NCI-H460 (cell line): ENCODE results near the gene NSG1. TPM values are rescaled to one million over a fixed set of nuclear protein-coding genes. Genes with fewer than 3 reads are reported as not detected.
"Not testable (repeated sequence)": the region's sequence is repeated elsewhere in the genome, so short reads cannot be mapped to it uniquely, and the experiment has no call there.

ENCODE experiments used
- DNase-seq: peaks from one replicate; pipeline ENCODE4 v3.0.0-alpha.2; 2016; ENCODE audit warnings: low read depth; ENCODE audit errors: extremely low read depth
- total RNA-seq: library from RNA; depleted of rRNA; stranded (reverse); fragments of >200 nt; shearing (Covaris generic); gene quantifications from 2 replicates; pipeline ENCODE4 v1.2.3, GENCODE V29; 2014

The NSG1 gene
- total RNA-seq, 1 experiment from 2014 or later, result 0.20 TPM

DNA sequence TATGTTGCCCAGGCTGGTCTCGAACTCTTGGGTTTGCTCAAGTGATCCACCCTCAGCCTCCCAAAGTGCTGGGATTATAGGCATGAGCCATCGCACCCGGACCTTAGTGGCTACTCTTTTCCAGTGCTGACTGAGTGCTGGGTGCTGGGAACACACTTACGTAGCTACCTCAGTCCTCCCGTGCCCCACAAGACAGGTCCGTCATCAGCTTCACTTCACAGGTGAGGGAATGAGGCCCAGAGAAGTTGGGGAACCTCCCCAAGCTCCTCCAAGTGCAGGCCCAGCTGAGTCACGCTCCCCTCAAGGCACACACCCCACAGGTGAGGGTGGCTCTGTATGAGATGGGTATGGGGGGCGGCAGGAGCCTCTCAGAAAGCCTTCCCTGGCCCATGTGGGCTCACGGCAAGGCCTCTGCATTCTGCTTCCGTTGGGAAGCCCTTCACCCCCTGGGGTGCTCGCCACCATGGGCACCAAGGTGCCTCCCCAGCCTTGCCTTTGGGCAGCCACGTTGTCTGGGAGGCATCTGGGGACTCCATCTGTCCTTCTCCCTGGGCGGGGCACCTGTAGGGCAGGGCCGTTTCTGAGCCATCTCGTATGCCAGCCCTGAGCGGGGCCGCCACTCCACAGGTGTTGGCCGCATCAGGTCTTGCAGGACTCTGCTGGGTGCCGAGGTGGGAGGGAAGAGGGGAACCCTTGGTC, 28.4 kb downstream of the NSG1 start:
- no peak for DNase-seq

DNA sequence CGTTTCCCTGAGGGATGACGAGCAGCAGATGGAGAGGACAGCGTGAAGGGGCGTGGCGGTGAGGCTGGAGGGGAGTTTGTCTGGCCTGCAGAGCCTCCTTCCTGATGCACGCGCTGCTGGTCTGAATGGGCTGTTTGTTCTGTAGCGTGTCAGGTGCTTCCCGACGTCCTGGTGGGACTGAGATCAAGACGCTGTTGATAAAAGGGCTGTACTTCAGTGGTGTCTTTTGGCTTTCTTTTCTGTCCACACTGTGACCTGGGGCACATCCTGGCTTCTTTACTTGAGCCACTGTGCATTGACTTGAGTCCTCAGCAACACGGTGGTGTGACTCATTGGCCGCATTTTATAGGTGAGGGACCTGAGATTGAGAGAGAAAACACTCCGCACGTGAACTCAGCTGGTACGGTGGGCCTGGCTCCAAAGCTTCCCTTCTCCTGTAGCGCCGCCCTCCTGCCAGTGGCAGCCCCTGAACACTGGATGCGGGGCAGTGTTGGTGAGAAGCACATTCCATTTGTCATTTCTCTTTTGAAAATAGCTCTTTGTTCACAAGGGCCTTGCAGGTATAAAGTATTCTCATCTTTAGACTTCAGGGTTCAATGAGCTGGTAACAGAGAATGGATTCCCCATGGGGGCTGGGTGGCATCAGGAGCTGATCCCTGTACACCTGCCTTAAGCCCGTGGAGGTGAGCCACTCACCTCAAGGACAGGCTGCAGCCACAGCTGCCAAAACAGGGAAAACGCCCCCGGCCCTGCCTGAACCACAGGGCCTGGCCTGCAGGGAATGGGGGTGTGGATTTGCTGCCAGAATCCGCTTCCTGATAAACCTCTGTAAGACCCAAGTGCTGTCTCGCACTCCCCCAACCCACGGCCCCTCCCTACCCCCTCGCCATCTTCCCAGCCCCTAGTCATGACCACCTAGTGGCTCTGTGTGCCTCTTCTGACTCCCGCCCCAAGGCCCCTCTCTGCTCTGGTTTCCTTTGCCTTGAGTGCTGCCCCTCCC, 29.2 kb downstream of the NSG1 start:
- DNase-seq, result no peak

DNA sequence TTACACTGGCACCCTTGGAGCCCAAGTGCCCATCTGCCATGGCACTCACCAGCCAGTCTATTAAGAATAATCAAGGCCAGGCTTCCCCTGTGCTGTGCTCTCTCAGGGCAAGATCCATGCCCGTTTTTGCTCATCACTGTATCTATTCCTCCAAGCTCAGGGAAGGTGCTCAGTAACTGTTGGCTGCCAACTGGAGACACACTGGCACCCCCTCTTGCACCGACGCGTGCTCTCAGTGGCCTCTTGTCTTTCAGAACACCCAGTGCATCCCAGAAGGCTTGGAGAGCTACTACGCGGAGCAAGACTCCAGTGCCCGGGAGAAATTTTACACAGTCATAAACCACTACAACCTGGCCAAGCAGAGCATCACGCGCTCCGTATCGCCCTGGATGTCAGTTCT, 30.1 kb downstream of the NSG1 start:
- no peak for DNase-seq

DNA sequence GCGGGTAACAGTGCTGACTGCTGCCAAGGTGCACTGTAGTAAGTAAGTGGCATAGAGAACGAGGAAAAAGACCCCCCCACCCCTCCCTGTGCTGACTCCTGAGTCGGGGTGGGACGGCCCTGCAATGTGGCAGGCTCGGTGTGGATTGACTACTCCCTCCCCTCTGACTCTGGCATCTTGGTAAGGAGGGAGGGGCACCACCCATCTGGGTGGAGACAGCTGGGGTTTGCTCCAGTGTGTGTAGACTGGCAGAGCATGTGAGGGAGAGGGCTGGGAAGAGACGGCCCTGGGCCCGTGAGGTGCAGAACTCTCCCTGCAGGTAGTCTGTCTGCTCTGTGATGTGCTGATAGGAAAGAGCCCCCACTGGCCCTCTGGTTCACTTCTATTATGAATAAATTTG, 31.0 kb downstream of the NSG1 start:
- no peak for DNase-seq

DNA sequence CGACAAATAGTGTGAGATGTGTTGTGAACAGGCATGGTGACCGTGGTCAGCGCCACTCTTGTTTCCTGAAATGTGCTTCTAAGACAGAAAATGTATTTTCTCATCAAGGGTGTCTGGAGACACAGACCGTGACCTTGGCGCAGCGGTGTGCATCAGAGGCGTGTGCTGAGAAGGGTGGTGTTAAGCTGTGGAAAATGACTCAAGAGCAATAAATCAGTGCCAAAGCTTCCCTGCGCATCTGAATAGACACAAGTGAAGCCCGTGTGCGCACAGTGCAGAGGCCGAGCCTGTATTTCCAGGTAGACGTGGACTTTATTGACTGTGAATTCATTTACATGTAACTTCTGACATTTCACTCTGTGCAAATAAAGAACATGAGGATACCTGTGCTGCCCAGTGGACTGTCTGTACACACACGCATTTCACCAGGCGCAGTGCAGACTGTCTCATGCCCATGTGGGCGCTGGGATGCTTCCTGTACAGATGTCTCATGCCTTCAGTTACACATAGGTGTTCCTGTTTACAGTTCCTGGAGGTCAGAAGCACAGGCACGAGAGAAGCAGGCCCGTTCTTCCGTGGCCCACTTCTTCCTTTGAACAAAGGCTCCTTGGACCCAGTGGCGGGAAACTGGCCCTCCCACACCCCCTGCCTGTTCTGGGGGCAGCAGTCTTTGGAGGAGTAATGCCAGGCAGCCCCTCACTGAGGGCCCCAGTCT, 31.9 kb downstream of the NSG1 start:
- no peak for DNase-seq

DNA sequence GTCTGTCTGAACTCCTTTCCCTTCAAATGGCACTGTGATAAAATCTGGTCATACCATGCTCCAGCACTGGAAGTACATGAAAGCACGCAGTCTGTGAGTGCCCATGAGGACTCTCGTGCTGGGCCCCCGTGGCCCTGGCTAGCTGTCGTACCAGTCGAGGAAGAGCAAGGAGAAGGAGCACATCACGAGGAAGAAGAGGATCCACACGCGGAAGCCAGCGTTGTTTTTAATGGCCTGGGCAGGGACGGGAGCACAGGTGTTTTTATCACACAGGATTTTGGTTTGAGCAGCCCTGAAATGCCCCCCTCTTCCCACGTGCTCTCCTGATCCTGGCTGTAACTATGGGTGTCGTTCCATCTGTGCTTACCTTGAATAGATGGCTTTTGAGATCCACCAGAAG, 33.0 kb downstream of the NSG1 start:
- no peak for DNase-seq

DNA sequence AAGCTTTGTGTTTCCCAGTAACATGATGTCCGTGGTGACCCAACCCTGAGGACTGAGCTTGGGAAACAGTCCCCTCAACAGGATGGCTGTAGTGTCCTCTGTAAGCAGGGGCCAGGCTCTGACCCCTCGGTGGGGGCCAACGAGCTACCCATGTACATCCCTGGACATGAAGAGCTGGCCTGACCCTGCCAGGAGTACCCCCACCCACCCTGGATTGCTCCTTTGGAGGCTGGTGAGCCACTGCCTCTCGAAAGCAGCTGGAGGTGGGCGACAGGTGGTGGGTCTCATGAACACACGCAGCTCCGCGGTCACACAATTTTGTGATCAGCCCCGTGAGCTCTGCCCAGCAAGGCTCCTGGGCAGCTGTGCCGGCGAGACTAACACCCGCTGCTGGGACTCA, 33.5 kb downstream of the NSG1 start:
- no peak for DNase-seq

DNA sequence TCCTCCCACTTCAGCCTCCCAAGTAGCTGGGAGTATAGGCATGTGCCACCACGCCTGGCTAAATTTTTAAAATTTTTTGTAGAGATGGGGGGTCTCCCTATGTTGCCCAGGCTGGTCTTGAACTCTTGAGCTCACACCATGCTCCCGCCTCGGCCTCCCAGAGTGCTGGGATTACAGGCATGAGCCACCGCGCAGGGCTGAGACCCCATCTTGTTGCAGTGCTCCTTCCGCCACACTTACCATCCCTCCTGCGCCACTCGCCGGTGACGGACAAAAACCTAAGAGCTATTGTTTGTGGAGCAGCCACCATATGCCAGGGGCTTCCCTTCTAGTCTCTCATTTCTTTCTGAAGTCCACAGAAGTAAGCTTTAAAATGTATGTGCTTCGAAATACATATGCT, 34.5 kb downstream of the NSG1 start:
- no peak for DNase-seq

DNA sequence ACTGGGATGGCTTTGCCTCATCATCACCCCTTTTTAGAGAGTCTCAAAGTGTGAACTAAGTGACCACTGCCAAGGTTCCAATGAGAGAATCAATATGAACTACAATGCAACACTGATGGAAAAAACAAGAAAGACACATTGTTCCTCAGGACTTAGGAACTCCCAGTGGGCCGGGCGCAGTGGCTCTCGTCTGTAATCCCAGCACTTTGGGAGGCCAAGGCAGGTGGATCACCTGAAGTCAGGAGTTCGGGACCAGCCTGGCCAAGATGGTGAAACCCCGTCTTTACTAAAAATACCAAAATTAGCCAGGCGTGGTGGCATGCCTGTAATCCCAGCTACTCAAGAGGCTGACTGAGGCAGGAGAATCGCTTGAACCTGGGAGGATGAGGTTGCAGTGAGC, 35.2 kb downstream of the NSG1 start:
- not testable (repeated sequence) for DNase-seq

DNA sequence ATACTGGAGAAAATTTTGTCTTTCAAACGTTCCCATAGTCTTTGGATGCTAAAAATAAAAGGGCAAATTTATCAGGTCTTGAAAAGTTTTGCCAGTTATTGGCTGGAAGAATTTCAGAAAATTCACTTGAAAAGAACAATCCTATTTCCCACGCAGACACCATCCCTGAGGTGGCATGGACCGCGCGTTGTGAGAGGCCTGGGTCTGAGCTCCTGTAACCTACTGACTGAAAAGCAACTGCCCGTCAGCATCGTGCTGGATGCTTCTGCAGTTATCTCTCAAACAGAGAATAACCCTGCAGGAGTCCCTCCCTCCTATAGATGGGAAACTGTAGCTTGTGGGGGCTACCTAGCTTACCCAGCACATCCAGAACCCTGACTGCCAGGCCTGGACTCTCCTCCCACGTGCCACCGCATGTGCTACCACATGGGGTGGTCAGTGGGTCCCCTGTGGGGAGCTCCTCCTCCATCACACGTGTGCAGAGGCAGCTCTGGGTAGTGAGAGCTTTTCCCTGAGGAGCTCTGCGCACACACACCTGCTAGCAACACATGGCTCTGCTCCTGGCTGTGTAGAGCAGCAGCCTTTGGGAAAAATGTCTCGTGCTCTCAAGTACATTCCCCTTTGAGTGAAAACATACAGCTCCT, 36.1 kb downstream of the NSG1 start:
- DNase-seq, result no peak

DNA sequence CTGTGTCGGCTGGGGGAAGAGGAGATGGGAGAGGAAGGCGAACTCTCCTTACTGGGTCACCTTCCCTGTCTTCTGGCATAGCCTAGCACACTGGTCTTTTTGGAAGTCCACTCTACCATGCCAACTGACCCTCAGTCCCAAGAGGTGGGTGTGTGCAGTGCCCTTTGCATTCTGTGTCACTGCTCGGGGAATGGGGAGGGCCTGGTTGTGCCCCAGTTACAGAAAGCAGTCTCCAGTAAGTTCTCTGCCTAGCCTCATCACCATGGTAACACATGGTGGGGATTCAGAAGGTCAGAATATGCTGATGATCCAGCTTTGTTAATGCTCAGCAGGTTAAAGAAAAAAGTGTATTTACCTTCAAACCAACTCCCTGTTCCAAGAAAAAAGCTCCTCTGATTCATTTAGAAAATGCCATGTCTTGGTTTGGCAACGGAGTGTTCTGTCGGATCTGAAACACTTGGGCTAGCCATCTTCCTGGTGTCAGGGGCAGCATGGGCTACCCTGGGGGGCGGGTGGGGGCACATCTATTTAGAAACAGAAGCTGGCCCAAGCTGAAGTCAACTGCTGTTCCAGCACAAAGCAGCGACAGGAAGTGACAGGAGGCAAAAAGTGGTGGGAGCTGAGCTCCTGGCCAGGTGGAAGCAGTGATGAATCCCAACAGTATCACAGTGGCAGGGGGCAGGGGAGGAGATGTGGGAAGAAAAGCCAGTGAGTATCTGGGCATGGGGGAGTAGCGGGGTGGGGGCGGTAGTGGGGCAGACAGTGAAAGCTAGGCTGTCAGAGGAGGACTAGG, 37.0 kb downstream of the NSG1 start:
- no peak for DNase-seq

DNA sequence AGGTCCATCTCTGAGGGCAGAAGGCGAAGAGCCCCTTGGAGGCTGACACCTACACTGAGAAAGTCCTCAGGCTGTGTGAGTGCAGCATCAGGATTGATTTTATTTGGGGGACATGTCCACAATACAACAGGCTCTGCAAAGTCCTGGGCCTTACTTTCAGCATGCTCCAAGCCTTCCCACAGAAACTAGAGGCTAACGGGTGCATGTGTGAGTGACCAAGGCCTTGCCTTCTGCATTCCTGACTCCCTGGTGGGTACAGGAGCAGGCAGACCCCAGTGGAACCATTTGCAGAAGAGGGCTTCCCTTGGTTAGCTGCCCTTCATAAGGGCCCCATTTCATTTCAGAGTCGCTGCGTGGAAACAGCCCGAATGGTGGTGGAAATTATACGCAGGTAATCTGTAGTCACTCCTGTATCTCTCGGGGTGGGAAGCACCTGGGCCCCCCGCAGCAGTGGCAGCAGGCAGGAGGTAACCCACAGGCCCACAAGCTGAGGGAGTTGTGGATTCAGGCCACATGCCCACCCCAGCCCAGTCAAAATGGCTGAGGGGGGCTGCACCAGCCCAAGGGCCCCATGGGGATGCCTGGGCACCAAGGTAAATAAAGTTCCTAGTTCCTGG, 37.7 kb downstream of the NSG1 start:
- DNase-seq, result no peak

DNA sequence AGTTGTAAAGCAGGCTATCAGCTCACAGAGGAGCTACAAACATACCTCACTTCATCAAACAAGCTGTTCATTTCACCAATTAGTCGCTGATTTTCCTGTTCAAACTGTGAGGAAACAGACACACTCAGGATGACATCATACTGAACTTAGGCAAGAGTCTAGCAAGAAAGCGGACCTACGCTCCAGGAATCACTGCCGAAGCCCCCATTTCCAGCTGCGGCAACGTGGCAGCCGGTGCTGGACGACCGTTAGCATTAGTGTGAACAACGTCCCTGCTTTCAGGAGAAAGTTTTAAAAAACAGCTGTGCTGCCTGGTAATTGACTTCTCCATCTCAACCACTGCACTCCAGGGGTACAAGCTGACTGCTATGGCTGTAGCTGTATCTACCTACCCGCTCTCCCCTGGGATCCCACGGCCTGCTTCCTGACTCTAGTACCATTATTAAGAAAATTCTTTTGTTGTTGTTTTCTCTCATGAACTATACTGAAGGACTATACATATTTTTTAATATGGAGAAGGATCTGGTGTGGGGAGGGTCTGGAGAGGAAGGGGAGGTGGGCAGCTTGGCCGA, 38.3 kb downstream of the NSG1 start:
- DNase-seq, result no peak

DNA sequence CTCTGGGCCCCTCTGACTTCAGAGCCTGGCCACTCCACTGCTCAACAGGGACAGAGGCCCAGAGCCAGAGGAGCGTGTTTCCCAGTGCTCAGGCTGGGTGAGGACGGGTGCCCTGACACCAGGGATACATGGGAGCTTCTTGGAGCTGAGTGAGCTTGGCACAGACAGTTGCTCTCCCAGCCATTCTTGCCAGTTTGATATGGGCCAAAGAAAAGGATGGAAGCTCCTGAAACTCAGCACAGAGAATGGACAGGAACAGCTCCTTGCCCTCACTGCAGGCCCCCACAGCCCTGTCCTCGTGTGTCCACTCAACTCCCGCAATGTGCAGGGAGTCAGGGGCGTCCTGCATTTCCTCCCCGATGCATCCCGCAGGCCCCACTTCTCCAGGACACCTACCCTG, 38.8 kb downstream of the NSG1 start:
- DNase-seq, result no peak

DNA sequence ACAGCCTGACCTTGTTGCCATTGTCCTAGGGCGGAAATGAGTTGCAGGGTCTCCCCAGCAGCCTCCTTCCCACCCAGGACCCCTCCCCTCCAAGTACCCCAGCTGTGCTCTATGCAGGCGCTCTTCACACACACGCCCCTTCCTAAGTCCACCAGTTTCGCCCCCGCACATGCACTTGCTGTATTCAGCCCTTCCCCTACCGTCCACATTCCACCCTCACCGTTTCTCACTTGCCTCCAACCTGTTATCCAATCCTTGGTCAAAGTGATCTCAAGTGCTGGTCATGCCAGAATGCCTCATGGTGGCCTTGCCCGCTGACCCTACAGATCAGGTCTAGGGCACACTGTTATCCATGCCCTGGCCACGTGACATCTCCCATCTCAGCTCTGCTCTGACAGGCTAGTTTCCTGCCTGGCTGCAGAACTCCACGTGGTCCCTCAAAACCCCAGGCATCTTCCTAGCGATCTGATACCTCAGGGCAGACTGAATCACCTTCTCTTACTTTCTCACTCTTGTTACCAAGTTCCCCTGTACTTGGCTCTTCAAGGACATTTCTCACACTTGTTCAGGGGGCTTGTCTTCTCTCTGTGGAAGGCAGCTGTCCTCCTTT, 39.7 kb downstream of the NSG1 start:
- DNase-seq, result no peak

DNA sequence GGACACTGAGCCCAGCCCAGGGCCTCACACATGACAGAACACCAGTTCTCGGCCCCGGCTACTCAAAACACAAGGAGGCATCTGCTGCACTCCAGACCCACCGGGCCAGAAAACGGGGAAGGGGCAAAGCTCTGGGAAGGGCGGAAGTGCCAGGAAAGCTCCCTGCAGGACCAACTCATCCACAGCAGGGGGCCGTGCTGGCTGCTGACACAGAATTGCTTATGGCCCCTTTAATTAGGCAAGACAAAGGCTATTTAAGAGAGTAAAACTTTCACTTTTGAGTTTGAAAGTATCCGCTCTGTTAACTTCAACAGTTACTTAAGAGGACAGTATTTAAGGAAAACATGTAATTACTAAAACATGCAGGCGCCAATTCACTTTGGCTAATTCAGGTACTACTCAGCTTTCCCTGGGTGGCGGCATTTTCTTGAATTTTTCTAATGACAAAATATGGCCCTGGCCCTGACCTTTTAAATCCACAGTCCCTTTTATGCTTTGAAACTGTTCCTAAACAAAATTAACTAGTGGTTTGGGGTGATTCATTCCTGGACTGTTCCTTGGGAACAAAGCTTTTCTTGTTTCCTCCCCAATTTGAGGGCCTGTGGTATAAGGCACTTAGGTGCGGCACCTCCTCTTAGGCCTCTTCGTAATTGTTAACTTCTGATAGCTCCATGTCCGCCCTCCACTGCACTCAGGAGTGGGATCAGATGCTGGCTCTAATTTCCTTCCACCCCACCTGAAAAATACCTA, 40.4 kb downstream of the NSG1 start:
- DNase-seq, result no peak

DNA sequence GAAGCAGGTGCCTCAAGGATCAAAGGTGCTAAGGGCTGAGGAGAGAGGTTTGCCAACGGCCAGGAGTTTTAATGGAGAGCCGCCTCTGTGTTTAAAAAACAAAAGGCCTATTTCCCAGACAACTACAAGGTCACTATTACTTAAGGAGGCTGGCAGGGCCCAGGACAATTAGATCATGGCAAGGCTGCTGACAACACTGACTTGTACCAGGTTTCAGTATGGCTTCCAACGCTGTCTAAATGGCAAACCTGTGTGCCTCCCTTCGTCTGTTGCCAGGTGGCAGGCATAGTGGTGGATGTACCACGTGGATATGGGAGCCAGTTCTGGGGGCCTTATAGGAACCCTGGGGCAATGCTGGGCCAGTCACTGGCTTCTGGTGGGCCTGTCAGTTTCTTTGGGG, 41.0 kb downstream of the NSG1 start:
- no peak for DNase-seq
